ENCODE measurements around the gene ANTXR1. TPM values are rescaled to one million over a fixed set of nuclear protein-coding genes. Genes with fewer than 3 reads are reported as not detected.

ANTXR1 gene
- total RNA-seq, 1 donor from 2014 or later, result 61.1 TPM

- no peaks in the 10 kb centered on the region for H3K9me3 Mint-ChIP-seq
- H3K36me3 Mint-ChIP-seq (ENCODE audit: low read depth), result peaks cover 8% of the 10 kb centered on the region
- no peak for TF ChIP-seq CTCF (conservative IDR thresholded peaks at IDR 0.05)
- no peak overlapping the region for H3K4me3 Mint-ChIP-seq
- H3K4me1 Mint-ChIP-seq, result no peaks in the 10 kb centered on the region
- DNase-seq (ENCODE audit: low read depth, low spot score), result no peak
- no peak overlapping the region for H3K27ac Mint-ChIP-seq (ENCODE audit: unreplicated experiment)
- H3K27me3 Mint-ChIP-seq (ENCODE audit: low read depth), result no peaks in the 10 kb centered on the region
Observed at GRCh38 chr2:69149631-69150215, 136.7 kb downstream of the ANTXR1 start.

- peaks cover 8% of the 10 kb centered on the region for H3K36me3 Mint-ChIP-seq (ENCODE audit: low read depth)
- H3K4me3 Mint-ChIP-seq, result no peak overlapping the region
- TF ChIP-seq CTCF (conservative IDR thresholded peaks at IDR 0.05), result no peak
- H3K27me3 Mint-ChIP-seq (ENCODE audit: low read depth), result no peaks in the 10 kb centered on the region
- no peaks in the 10 kb centered on the region for H3K9me3 Mint-ChIP-seq
- no peak overlapping the region for H3K27ac Mint-ChIP-seq (ENCODE audit: unreplicated experiment)
- H3K4me1 Mint-ChIP-seq, result no peaks in the 10 kb centered on the region
- no peak for DNase-seq (ENCODE audit: low read depth, low spot score)
Observed at GRCh38 chr2:69151931-69152330, 139.0 kb downstream of the ANTXR1 start.

GRCh38 chr2:69152847-69153583 lies 140.0 kb downstream of the ANTXR1 start:
- Mint-ChIP-seq H3K27me3 (ENCODE audit: low read depth) (no peaks in the 10 kb centered on the region), H3K36me3 (ENCODE audit: low read depth) (peaks cover 8% of the 10 kb centered on the region), H3K4me1 (no peaks in the 10 kb centered on the region), H3K4me3 (no peak overlapping the region), H3K9me3 (no peaks in the 10 kb centered on the region), H3K27ac (ENCODE audit: unreplicated experiment) (peak overlapping the region; percentile 1)
- DNase-seq (ENCODE audit: low read depth, low spot score), result no peak
- TF ChIP-seq CTCF (conservative IDR thresholded peaks at IDR 0.05), result no peak

- H3K9me3 Mint-ChIP-seq, result no peaks in the 10 kb centered on the region
- peaks cover 8% of the 10 kb centered on the region for H3K36me3 Mint-ChIP-seq (ENCODE audit: low read depth)
- no peak overlapping the region for H3K4me3 Mint-ChIP-seq
- DNase-seq (ENCODE audit: low read depth, low spot score), result no peak
- no peaks in the 10 kb centered on the region for H3K27me3 Mint-ChIP-seq (ENCODE audit: low read depth)
- no peaks in the 10 kb centered on the region for H3K4me1 Mint-ChIP-seq
- no peak overlapping the region for H3K27ac Mint-ChIP-seq (ENCODE audit: unreplicated experiment)
- no peak for TF ChIP-seq CTCF (conservative IDR thresholded peaks at IDR 0.05)
Observed at GRCh38 chr2:69154106-69154505, 141.1 kb downstream of the ANTXR1 start.

GRCh38 chr2:69156624-69157023 lies 143.6 kb downstream of the ANTXR1 start:
- H3K4me1 Mint-ChIP-seq, result peaks cover 9% of the 10 kb centered on the region
- no peaks in the 10 kb centered on the region for H3K27me3 Mint-ChIP-seq (ENCODE audit: low read depth)
- no peak overlapping the region for H3K4me3 Mint-ChIP-seq
- peaks cover 8% of the 10 kb centered on the region for H3K36me3 Mint-ChIP-seq (ENCODE audit: low read depth)
- no peak for TF ChIP-seq CTCF (conservative IDR thresholded peaks at IDR 0.05)
- no peaks in the 10 kb centered on the region for H3K9me3 Mint-ChIP-seq
- DNase-seq (ENCODE audit: low read depth, low spot score), result no peak
- no peak overlapping the region for H3K27ac Mint-ChIP-seq (ENCODE audit: unreplicated experiment)

Measured in neural crest cell (in vitro differentiated cells).